ENCODE data around the gene SH3PXD2B. TPM values are rescaled to one million over a fixed set of nuclear protein-coding genes. Genes with fewer than 3 reads are reported as not detected.
"Not testable (repeated sequence)": the region's sequence is repeated elsewhere in the genome, so short reads cannot be mapped to it uniquely, and the experiment has no call there.

The SH3PXD2B gene
- total and polyA plus RNA-seq, 2 donors (not counting 1 experiment from before 2014, with no cell fraction given): 12.6 to 21.1 TPM

GRCh38 chr5:172410160-172410559, 44.2 kb downstream of the SH3PXD2B start:
- Histone ChIP-seq H3K9ac (ENCODE audit: insufficient read depth, low read length) (no peak overlapping the region), H3K9me3 (ENCODE audit: control insufficient read depth, insufficient read depth, low read depth, low read length) (no peaks in the 10 kb centered on the region), H3K27me3 (ENCODE audit: control insufficient read depth, insufficient read depth, low read length) (no peaks in the 10 kb centered on the region), H3K4me3 (replicated peaks in 1 of 4; ENCODE audit: control extremely low read depth in 1 of 4, insufficient read depth in 1 of 4, low read depth in 3 of 4, low read length in 4 of 4) (no peak overlapping the region), H4K20me1 (ENCODE audit: control insufficient read depth, extremely low read depth, insufficient read depth, low read length) (no peaks in the 10 kb centered on the region), H2AFZ (ENCODE audit: low read length) (no peak overlapping the region), H3K27ac (ENCODE audit: insufficient read depth, low read length) (no peak overlapping the region), H3K79me2 (ENCODE audit: control insufficient read depth, insufficient read depth, low read length) (no peaks in the 10 kb centered on the region), H3K4me2 (ENCODE audit: extremely low read depth, insufficient read depth, low read length) (no peak overlapping the region), H3K4me1 (ENCODE audit: control insufficient read depth, extremely low read depth, insufficient read depth, low read length) (peaks cover 41% of the 10 kb centered on the region), H3K36me3 (ENCODE audit: control insufficient read depth, insufficient read depth, low read length) (no peaks in the 10 kb centered on the region)
- no peak for TF ChIP-seq EZH2 (IDR thresholded peaks at IDR 0.05; ENCODE audit: low read length, missing control alignments)
- TF ChIP-seq, protein P1, sequence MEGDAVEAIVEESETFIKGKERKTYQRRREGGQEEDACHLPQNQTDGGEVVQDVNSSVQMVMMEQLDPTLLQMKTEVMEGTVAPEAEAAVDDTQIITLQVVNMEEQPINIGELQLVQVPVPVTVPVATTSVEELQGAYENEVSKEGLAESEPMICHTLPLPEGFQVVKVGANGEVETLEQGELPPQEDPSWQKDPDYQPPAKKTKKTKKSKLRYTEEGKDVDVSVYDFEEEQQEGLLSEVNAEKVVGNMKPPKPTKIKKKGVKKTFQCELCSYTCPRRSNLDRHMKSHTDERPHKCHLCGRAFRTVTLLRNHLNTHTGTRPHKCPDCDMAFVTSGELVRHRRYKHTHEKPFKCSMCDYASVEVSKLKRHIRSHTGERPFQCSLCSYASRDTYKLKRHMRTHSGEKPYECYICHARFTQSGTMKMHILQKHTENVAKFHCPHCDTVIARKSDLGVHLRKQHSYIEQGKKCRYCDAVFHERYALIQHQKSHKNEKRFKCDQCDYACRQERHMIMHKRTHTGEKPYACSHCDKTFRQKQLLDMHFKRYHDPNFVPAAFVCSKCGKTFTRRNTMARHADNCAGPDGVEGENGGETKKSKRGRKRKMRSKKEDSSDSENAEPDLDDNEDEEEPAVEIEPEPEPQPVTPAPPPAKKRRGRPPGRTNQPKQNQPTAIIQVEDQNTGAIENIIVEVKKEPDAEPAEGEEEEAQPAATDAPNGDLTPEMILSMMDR (conservative IDR thresholded peaks at IDR 0.05 in 1 of 2, IDR thresholded peaks at IDR 0.05 in 1 of 2; ENCODE audit: low read depth in 1 of 2, low read length in 2 of 2): no peak
- DNase-seq (ENCODE audit: low read depth in 2 of 2): peak; percentile 75 to 86

GRCh38 chr5:172409477-172409876, 44.8 kb downstream of the SH3PXD2B start:
- not testable (repeated sequence) for H3K9ac ChIP-seq (ENCODE audit: insufficient read depth, low read length)

DNA sequence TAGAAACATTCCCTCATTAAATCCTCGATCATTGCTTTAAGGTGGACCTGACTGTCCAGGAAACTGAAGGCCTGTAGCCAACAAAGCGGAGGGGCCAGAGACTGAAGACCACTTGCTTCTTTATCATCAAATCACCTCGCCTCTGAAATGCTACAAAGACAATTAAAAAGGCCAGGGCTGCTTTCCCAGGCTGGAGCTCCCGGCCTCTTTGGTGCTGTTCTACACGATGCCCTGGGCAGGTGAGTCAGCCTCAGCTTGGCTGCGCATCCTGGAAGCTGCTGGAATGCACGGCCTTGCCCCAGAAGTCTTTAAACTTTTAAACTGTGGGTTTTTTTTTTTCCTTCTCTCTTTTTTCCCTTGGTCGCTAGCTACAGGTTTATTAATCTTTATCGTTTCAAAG, 46.5 kb downstream of the SH3PXD2B start:
- TF ChIP-seq, protein P1 (conservative IDR thresholded peaks at IDR 0.05 in 1 of 2, IDR thresholded peaks at IDR 0.05 in 1 of 2; ENCODE audit: low read depth in 1 of 2, low read length in 2 of 2): no peak
- no peak for TF ChIP-seq EZH2 (IDR thresholded peaks at IDR 0.05; ENCODE audit: low read length, missing control alignments)
- peak overlapping the region; percentile 41 for H3K4me2 ChIP-seq (ENCODE audit: extremely low read depth, insufficient read depth, low read length)
- no peak overlapping the region for H3K27ac ChIP-seq (ENCODE audit: insufficient read depth, low read length)
- no peaks in the 10 kb centered on the region for H4K20me1 ChIP-seq (ENCODE audit: control insufficient read depth, extremely low read depth, insufficient read depth, low read length)
- no peak overlapping the region for H3K9ac ChIP-seq (ENCODE audit: insufficient read depth, low read length)
- H3K4me1 ChIP-seq (ENCODE audit: control insufficient read depth, extremely low read depth, insufficient read depth, low read length): peaks cover 30% of the 10 kb centered on the region
- no peaks in the 10 kb centered on the region for H3K36me3 ChIP-seq (ENCODE audit: control insufficient read depth, insufficient read depth, low read length)
- no peaks in the 10 kb centered on the region for H3K9me3 ChIP-seq (ENCODE audit: control insufficient read depth, insufficient read depth, low read depth, low read length)
- H3K4me3 ChIP-seq (replicated peaks in 1 of 4; ENCODE audit: control extremely low read depth in 1 of 4, insufficient read depth in 1 of 4, low read depth in 3 of 4, low read length in 4 of 4): no peak overlapping the region
- H3K79me2 ChIP-seq (ENCODE audit: control insufficient read depth, insufficient read depth, low read length): no peaks in the 10 kb centered on the region
- H3K27me3 ChIP-seq (ENCODE audit: control insufficient read depth, insufficient read depth, low read length): no peaks in the 10 kb centered on the region
- DNase-seq (ENCODE audit: low read depth in 2 of 2): peak; percentile 39 to 89
- no peak overlapping the region for H2AFZ ChIP-seq (ENCODE audit: low read length)

More at GRCh38 chr5:172409477-172409876, 44.8 kb downstream of the SH3PXD2B start:
- H4K20me1 ChIP-seq (ENCODE audit: control insufficient read depth, extremely low read depth, insufficient read depth, low read length); H3K27ac ChIP-seq (ENCODE audit: insufficient read depth, low read length); DNase-seq (ENCODE audit: low read depth in 2 of 2); H3K4me2 ChIP-seq (ENCODE audit: extremely low read depth, insufficient read depth, low read length); H3K27me3 ChIP-seq (ENCODE audit: control insufficient read depth, insufficient read depth, low read length); H3K4me3 ChIP-seq (replicated peaks in 1 of 4; ENCODE audit: control extremely low read depth in 1 of 4, insufficient read depth in 1 of 4, low read depth in 3 of 4, low read length in 4 of 4); H3K9me3 ChIP-seq (ENCODE audit: control insufficient read depth, insufficient read depth, low read depth, low read length); H2AFZ ChIP-seq (ENCODE audit: low read length); H3K79me2 ChIP-seq (ENCODE audit: control insufficient read depth, insufficient read depth, low read length); H3K36me3 ChIP-seq (ENCODE audit: control insufficient read depth, insufficient read depth, low read length): not testable (repeated sequence)
- H3K4me1 ChIP-seq (ENCODE audit: control insufficient read depth, extremely low read depth, insufficient read depth, low read length): peaks cover 36% of the 10 kb centered on the region
